Smooth muscle cell of the brain vasculature (primary cell): ENCODE data around the gene RAB31.

ENCODE experiments used
- DNase-seq: peaks from one replicate; pipeline ENCODE4 v3.0.0-alpha.2; 2012; ENCODE audit warnings: low read depth, low spot score

RAB31 gene

GRCh38 chr18:9737006-9737405 is 28.9 kb downstream of the RAB31 start:
- DNase-seq = no peak

DNA sequence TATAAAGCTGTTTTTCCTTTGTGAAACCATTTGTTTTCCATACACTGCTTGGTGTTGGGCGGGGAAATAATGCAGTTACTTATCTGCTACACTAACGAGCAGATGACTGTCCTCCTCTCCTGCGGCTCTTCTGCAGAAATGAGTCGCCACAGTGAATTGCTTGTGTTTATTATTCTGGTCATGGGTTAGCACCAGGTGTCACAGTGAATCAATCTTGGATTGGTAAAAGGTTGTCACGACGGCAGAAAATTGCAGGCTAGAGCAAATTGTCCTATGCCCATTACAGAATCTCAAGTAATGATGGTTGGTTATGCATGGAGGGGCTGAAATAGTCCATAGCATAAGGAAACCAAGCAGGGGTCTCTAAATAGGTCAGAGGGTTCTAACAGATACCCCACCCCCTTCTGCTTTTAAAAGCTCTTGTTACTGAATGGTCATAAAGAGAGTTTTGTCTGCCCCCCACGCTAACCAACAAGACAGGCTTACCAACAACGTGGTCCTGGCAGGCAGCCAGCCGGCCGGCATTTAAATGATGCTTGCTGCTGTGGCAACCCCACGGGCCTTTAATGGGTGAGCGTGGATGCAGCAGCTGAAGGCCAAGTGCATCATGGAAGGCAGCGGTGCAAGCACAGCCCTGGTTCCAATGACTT is 29.5 kb downstream of the RAB31 start:
- no peak for DNase-seq

DNA sequence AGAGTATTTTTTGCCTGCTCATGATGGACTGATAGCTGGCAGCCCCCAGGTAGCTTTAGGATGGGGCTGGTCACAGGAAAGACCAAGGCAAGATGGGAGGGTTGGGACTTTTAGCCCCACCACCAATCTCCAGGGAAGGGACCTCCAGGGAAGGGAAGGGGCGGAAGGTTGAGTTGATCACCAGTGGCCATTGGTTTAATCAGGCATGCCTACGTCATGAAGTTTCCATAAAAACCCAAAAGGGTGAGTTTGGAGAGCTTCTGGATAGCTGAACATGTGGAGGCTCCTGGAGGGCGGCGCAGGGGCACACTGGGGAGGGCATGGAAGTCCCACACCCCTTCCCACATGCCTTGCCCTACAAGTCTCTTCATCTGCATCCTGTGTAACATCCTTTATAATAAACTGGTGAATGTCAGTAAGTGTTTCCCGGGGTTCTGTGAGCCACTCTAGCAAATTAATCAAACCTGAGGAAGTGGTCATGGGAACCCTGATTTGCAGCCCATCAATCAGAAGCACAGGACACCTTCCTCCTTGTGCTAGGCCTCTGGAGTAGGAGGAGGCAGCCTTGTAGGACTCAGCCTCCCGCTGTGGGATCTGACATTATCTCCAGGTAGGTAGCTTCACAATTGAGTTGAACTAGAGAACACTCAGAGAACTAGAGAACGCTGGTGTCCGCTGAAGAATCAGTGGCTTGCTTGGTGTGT is 30.3 kb downstream of the RAB31 start:
- DNase-seq = no peak

DNA sequence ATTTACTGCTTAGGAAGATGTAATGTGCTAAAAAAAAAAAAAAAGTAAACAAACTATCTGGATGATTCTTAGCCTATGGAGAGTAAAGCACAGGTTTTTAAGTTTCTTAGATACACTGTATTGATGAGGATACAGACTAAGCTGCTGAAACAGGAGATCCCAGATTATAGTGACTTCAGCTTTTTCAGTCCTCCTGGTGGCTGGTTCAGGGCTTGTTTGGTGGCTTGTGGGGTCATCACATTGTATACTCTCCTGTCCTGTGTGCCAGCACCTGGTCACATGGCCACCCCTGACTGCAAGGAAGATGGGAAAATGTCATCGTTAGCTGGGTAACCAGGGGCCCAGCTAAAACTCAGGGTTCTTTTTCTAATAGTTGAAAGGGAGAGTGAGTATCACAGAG is 31.4 kb downstream of the RAB31 start:
- DNase-seq = no peak

DNA sequence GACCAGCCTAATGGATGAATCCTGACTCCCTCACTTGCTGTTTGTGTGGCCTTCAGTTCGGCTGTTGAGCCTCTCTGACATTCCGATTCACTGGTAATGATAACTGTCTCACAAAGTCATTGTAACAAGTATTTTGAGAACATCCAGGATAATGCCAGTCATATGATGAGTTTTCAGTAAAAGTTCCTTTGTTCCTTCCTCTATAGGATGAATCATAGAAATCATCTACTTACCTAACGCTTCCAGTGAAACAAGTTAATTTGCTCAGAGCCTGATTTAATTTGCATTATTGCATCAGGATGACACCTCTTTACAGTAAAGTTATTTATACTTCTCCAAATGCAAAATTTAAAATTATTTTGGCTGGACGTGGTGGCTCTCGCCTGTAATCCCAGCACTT is 32.0 kb downstream of the RAB31 start:
- DNase-seq = no peak

DNA sequence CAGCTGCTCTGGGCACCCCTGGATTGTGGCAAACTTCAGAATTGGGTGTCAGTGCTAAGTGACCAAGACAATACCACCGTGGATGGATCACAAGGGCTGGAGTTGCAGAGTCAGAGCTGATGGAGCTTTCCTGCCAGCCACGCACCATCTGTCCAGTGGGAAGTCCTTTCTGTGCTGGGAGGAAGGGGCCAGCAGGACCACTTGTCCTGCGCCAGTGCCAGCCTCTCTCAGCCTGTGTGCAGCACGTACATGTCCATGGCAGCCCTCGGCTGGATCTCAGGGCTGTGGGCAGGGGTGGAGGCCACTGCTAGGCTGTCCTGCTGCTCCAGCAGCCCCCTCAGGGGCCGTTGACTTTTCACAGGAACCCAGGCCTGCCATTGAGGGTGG is 33.3 kb downstream of the RAB31 start:
- DNase-seq = no peak

GRCh38 chr18:9741793-9742523 is 33.9 kb downstream of the RAB31 start:
- no peak for DNase-seq

GRCh38 chr18:9742524-9743131 is 34.5 kb downstream of the RAB31 start:
- no peak for DNase-seq

- peak; percentile 92 for DNase-seq
These were observed 35.3 kb downstream of the RAB31 start for GRCh38 chr18:9743200-9744016.

GRCh38 chr18:9746958-9747357 is 38.9 kb downstream of the RAB31 start:
- DNase-seq = no peak

DNA sequence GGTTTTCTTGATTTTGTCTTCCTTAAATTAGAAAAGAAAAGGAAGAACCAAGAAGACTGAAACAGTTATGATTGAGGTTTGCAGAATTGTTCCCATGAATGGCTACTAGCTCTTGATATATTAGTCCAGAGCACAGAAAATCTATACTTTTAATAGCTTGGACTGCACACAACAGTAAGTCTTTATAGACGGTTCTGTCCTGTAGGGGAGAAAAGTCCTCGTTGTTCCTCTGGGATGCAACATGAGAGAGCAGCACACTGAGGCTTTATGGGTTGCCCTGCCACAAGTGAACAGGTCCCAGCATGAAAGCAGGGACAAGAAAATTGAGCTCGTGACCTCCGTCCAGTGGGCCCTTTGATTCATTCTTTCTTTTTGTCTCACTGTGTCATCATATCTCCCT is 41.5 kb downstream of the RAB31 start:
- DNase-seq = no peak

GRCh38 chr18:9750112-9750511 is 42.0 kb downstream of the RAB31 start:
- no peak for DNase-seq

DNA sequence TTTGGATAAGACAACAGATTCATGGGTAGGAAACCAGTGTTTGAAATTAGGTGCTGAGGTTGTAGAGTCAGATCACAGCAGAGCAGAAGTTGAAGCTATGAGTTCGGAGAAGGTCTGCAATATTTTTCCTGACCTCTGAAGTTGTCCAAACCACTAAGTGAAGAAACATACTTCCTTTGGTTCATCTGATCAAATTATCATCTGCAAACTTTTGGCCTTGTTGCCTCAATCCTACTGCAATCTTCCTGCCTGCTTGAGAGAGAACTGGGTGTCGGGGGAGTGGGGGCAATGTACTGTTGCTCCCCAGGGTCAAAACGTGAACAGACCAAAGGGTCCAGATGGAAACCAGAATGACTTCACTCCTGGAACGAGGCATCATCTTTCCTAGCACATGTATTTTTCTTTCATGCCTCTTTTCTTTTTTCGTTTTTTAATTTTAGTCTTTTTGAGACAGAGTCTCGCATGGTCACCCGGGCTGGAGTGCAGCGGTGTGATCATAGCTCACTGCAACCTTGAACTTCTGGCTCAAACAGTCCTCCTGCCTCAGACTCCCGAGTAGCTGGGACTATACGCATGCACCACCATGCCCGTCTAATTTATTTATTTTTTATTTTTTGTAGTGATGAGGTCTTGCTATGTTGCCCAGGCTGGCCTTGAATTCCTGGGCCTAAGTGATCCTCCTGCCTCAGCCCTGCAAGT is 42.7 kb downstream of the RAB31 start:
- no peak for DNase-seq

DNA sequence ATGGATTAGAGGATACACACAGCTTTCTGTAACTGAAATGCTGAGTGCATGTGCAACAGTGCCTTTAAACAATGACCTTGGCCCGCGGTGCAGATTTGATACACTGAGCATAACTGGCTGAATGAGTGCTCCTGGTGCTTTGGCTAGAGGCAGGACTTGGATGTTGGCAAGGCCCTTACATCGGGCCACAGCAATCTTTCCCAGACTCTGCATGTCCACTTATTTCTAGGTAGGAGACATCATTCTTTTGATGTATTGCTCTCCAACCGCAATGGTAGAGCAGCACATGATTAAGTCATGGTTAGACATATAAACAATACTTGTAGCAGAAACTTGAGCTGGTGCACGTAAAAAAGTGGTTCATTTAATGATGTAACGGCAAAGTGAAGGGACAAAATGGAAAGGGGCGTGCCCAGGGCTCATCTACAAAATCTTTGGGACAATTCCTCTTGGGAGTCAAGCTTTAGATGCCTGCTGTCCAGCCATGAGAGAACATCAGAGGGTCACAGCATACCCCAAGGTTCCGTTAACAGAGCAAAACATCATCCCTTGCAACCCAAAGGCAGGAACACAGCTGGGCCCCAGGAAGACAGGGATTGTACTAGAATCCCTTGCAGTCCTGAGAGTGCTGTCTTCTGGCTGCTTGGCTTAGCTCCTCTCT is 43.4 kb downstream of the RAB31 start:
- no peak for DNase-seq

GRCh38 chr18:9753846-9754245 is 45.7 kb downstream of the RAB31 start:
- no peak for DNase-seq

DNA sequence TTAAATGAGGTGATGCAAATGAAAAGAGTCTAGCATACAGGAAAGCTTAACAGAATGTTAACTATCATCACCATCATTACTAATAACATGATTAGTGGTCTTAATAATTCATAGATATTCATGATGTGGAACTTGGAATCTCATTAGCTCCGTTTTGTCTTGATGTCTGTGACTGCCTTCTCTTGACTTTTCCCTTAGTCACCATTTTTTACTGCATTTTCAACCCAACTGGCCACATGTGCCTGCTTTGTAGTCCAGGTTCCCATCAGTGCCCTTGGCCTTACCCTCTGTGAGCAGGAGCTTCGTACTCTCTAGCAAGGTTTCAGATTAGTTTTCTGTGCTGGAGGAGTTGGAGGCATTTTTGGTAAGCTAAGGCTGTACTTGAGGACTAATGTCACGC is 47.0 kb downstream of the RAB31 start:
- no peak for DNase-seq

DNA sequence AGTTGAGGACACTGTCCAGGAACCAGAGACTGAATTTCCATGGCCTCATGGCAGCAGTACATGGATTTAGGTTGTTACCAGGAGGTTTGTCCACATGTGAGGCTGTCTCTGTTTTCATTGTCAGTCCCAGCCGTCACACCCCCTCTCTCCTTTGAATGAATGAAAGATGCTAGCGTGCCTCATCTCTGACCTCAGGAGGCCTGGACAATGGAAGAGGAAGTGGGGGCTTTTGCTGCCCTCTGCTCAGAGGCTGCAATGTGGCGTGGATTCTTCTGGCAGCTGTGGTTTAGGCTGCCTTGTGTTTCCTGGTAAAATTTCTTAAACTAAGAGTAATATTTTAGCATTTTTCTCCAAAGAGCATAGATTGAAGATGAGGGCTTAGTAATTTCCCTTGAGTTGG is 47.5 kb downstream of the RAB31 start:
- DNase-seq = no peak

DNA sequence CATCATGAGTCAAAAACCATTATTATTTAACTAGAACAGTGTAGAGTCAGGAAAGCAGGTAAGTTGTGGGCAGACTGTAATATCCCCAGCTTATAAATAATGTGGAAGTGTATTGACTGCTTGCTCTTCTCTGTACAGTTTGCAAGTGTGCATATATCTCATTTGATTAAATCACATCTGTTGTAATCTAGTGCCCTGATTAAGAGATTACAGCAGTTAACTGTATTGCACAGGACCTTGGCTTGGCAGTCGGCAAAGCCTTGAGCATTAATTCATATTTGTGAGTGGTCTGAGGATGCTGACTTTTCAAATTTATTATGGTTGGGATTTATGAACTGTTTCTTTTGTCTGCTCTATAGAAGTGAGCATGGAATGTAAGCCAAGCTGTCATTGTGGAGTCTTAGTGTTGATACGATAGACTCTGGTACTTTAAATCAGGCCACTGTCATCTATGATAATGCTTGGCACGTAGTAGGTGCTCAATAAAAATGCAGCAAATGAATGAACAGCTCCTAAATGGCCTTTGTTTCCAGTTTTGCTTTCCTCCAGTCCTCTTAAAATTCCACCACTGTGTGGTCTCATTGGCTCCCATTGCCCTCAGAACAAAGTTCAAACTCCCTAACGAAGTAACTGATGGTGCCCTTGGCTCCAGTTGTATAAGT is 48.3 kb downstream of the RAB31 start:
- DNase-seq = no peak

DNA sequence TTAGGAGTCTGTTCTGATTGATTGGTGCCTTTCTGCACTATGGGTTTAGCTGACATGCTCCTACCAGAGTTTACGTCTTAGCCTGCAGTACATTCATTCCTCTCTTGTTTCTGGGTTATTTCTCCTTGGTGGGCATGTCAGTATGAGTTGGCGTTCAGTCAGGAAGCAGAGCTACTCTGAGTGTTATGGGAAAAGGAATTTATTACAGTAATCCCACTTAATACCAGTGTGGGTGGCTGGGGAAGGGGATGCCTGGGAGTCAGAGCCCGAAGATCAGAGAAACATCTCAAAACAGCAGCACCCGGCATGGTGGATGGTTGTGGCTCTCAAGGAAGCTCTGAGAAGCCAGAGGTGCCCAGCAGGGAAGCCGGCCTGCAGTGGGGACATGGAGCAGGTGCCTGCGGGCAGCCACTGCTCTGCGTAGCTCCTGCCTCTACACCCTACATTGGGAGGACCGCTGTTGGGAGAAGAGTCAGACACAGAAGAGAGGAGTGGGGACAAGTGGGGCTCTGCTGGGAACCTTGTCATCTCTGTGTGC is 48.9 kb downstream of the RAB31 start:
- DNase-seq = no peak
